MM.1S (cell line): ENCODE measurements around the gene ITGA11.

ENCODE experiments used
- EZH2 ChIP-seq: fragments of 300-600 bp; sonication (generic); optimal IDR thresholded peaks from 2 replicates; pipeline ENCODE3; 2017; ENCODE audit warnings: low read depth, mild to moderate bottlenecking, antibody characterized with exemption, low read length, mixed read lengths
- EZH2phosphoT487 ChIP-seq: fragments of 300-600 bp; sonication (generic); IDR thresholded peaks from 2 replicates; pipeline ENCODE4 v1.6.1; 2018; ENCODE audit warnings: antibody characterized with exemption, low read length
- TF ChIP-seq, protein P1 (sequence below): fragments of 300-600 bp; sonication (generic); IDR thresholded peaks from 2 replicates; pipeline ENCODE4 v1.5.1; 2016; ENCODE audit warnings: antibody characterized with exemption, low read length, mixed read lengths

DNA sequence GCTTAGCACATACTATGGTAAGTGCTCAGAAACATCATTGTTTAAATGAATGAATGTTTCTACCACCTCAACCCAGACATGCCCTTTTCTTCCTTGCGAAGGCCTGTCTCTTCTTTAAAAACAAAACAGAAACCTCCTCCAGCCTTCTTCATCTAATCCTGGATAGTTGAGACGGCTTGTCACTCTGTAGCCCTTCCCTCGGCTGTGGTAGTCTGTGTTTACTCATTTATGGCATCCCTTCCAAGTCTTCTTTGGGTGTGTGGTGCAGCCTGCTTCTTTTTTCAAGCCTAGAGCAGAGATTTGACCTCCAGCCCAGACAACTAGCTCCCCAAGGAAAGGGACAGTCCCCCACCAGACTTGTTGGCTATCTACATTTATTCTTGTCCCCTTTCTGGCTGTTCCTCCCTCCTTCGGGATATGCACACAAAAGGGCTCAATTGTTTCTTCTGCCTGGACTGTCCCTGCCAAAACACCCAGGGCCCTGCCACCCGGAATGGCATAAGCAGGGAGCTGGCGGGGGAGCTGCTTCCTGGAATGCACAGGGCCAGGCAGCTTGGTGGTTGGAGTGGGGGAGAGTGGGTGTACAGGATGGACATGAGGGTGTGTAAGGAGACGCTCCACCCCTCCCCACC is 67.8 kb downstream of the ITGA11 start:
- TF ChIP-seq, protein P1, sequence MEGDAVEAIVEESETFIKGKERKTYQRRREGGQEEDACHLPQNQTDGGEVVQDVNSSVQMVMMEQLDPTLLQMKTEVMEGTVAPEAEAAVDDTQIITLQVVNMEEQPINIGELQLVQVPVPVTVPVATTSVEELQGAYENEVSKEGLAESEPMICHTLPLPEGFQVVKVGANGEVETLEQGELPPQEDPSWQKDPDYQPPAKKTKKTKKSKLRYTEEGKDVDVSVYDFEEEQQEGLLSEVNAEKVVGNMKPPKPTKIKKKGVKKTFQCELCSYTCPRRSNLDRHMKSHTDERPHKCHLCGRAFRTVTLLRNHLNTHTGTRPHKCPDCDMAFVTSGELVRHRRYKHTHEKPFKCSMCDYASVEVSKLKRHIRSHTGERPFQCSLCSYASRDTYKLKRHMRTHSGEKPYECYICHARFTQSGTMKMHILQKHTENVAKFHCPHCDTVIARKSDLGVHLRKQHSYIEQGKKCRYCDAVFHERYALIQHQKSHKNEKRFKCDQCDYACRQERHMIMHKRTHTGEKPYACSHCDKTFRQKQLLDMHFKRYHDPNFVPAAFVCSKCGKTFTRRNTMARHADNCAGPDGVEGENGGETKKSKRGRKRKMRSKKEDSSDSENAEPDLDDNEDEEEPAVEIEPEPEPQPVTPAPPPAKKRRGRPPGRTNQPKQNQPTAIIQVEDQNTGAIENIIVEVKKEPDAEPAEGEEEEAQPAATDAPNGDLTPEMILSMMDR, result no peak
- TF ChIP-seq EZH2phosphoT487 (no peak), EZH2 (no peak)
